M059J (cell line): ENCODE measurements around the gene MBD3L2. TPM values are rescaled to one million over a fixed set of nuclear protein-coding genes. Genes with fewer than 3 reads are reported as not detected.
"Not testable (repeated sequence)": the region's sequence is repeated elsewhere in the genome, so short reads cannot be mapped to it uniquely, and the experiment has no call there.

ENCODE experiments used
- DNase-seq: peaks from one replicate; pipeline ENCODE4 v3.0.0-alpha.2; 2012; ENCODE audit warnings: low read depth
- total RNA-seq: library from RNA; depleted of rRNA; stranded (reverse); fragments of >200 nt; shearing (Covaris generic); gene quantifications from 2 replicates; pipeline ENCODE4 v1.2.3, GENCODE V29; 2014; rRNA removed

The MBD3L2 gene
- total RNA-seq: not detected in 2 replicates

DNA sequence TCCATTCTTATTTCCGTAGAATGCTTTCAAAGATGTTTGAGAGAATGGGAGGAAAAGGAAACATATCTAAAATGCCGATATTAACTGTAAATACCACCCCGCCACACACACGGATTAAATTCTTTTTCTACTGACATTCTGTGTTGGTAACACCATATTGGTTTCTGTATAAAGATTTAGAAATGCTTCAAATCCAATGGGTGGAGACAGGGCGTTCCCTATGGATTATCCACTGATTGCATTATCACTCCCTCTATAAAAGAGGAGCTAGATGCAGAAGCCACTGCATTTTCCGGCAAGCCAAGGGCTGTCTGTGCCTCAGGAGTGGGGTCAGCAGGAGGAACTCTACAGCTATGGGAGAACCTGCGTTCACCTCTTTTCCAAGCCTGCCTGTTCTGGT is at the start of gene MBD3L2:
MBD3L2 (plus strand) TSS at position 301 of the 400 bp plus-strand sequence; CDS start at position 354, 53 bp downstream.
- DNase-seq: not testable (repeated sequence)

DNA sequence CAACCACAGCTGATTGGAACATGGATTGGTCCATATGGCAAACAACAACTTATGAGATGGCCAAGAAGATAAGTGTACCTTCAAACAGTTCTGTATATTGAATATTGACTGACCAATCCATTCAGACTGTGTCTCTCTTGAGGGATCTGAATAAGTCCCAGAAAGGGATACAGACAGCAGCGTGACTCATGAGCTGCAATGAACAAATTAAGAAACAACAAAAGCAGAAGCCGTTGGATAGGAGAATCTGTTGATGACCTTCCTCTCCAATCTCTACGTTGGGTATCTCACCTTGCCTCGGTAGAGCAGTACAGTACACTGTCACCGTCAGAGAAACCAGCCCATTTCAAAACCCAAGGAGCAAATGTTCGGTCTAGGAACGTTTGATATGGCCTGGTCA is 49.2 kb upstream of the MBD3L2 start:
- no peak for DNase-seq

DNA sequence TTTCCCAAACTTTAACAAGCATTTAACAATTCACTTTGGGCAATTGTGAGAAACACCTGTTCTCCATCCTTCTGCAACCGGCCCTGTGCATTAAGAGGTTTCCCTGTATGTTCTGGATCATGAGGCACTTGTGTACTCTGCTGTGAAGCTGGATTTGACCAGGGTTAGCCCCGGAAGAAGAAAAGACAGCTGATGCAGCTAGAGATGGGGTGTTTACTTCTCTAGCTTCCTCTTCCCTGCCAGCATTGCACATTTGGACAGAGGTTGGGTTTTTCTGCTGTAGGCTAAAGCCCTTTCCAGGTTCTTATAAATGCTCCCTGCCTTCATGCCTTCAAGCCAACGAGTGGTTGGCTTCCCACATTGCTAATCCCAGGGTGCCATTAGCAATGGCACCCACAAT is 48.8 kb upstream of the MBD3L2 start:
- DNase-seq: no peak

GRCh38 chr19:7000816-7001215 is 48.3 kb upstream of the MBD3L2 start:
- DNase-seq: no peak

- DNase-seq: peak; percentile 33
These were observed 44.7 kb upstream of the MBD3L2 start for GRCh38 chr19:7004313-7004931.

- DNase-seq: peak; percentile 12
These were observed 42.9 kb upstream of the MBD3L2 start for GRCh38 chr19:7006135-7006704.

DNA sequence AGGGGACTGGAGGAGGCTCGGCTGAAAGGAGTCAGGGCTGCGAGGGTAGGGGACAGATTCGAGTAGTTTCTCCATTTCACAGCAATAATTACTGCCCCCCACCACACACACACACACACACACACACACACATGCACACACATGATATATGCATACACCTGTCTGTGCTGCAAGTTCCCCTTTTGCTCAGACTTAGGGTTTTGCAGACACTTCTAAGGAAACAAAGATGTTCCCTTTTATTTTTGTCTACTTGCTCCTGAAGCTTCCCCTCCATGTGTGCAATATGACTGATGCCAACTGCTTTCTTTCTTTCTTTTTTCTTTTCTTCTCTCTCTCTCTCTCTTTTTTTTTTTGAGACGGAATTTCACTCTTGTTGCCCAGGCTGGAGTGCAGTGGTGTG is 41.3 kb upstream of the MBD3L2 start:
- DNase-seq: no peak

GRCh38 chr19:7010722-7011593 is 38.2 kb upstream of the MBD3L2 start:
- DNase-seq: no peak

DNA sequence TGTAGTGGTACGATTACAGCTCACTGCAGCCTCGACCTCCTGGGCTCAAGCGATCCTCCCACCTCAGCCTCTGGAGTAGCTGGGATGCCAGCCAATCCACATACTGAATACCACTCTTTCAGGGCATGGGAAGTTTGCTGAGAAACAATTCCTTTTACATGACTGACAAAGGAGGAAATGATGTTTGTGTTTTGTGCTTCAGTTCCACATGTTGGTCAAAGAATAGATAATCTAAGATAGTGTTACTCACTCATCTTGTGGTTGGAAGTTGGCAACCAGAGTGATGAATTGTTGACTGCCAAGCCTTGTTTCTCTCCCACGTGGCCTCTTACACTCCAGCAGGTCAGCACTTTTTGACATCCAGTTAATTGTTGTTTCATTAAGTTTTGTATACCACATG is 35.4 kb upstream of the MBD3L2 start:
- peak; percentile 84 for DNase-seq

GRCh38 chr19:7018828-7019227 is 30.3 kb upstream of the MBD3L2 start:
- no peak for DNase-seq

GRCh38 chr19:7021331-7021730 is 27.8 kb upstream of the MBD3L2 start, which contains the start of gene MBD3L2B:
Gene MBD3L2B, minus strand, starts transcription at chr19:7021431. Its CDS starts 34 bp downstream, at chr19:7021397.
- DNase-seq: not testable (repeated sequence)

GRCh38 chr19:7028790-7029189 is 20.3 kb upstream of the MBD3L2 start:
- not testable (repeated sequence) for DNase-seq

- not testable (repeated sequence) for DNase-seq
These were observed 18.8 kb upstream of the MBD3L2 start, which contains the start of gene MBD3L5 for GRCh38 chr19:7030278-7030677. Gene MBD3L5, plus strand, starts transcription at chr19:7030578. Its CDS starts 34 bp downstream, at chr19:7030612.

GRCh38 chr19:7040079-7040478 is 9.0 kb upstream of the MBD3L2 start, which contains the start of gene MBD3L4:
Gene MBD3L4, minus strand, starts transcription at chr19:7040179. Its CDS starts 35 bp downstream, at chr19:7040144.
- not testable (repeated sequence) for DNase-seq

GRCh38 chr19:7041563-7041962 is 7.6 kb upstream of the MBD3L2 start:
- DNase-seq: not testable (repeated sequence)

DNA sequence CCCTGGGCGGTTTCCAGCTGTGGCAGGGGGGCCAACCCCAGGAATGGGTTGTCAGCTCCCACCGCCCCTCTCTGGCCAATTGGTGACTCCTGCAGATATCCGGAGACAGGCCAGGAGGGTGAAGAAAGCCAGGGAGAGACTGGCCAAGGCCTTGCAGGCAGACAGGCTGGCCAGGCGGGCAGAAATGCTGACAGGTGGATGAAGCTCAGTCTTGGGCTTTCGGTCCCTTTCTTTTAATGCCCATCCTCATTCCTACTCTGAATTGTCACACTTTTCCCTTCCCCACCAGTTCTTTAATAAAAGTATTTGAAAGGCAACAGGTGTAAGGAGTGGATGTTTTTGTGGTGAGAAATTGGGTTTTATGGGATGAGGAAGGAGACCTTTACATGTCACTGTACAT is 2.3 kb downstream of the MBD3L2 start:
- DNase-seq: not testable (repeated sequence)

- not testable (repeated sequence) for DNase-seq
These were observed 3.8 kb downstream of the MBD3L2 start for GRCh38 chr19:7052896-7053295.

- DNase-seq: not testable (repeated sequence)
These were observed 5.7 kb downstream of the MBD3L2 start for GRCh38 chr19:7054635-7055368.

DNA sequence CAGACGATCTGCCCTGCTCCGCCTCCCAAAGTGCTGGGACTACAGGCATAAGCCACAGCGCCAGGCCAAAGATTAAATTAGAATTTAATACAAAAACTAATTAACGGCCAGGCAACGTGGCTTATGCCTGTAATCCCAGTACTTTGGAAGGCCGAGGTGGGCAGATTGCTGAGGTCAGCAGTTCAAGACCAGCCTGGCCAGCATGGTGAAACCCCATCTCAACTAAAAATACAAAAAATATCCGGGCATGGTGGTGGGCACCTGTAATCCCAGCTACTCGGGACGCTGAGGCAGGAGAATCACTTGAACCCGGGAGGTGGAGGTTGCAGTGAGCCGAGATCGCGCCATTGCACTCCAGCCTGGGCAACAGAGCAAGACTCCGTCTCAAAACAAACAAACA is 6.6 kb downstream of the MBD3L2 start:
- DNase-seq: not testable (repeated sequence)

GRCh38 chr19:7056371-7056770 is 7.2 kb downstream of the MBD3L2 start:
- DNase-seq: not testable (repeated sequence)

DNA sequence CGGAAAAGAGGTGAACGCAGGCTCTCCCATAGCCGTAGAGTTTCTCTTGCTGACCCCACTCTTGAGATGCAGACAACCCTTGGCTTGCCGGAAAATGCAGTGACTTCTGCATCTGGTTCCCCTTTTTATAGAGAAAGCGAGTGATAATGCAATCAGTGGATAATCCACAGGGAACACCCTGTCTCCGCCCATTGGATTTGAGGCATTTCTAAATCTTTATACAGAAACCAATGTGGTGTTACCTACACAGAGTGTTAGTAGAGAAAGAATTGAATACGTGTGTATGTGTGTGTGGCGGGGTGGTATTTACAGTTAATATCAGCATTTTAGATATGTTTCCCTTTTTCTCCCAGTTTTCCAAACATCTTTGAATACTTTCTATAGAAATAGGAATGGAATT is 9.5 kb downstream of the MBD3L2 start, which contains the start of gene MBD3L3:
MBD3L3 (minus strand) TSS at position 101 of the 400 bp plus-strand sequence; CDS start at position 30, 71 bp downstream.
- DNase-seq: not testable (repeated sequence)
